GM13976 (cell line): ENCODE results near the gene SLC8B1.

Experiments
- DNase-seq: peaks from one replicate; pipeline ENCODE4 v3.0.0; 2012; ENCODE audit warnings: low spot score
- CTCF ChIP-seq: IDR thresholded peaks from 2 replicates; pipeline ENCODE4 v1.5.1; 2012; ENCODE audit warnings: borderline replicate concordance, mild to moderate bottlenecking; ENCODE audit not compliant: insufficient read depth; ENCODE audit errors: extremely low read depth, missing control alignments, control extremely low read depth
- in situ Hi-C: fragments of 300-500 bp; cut with MboI; formaldehyde crosslinking; loops from one replicate; pipeline ENCODE4 v1.12.0; 2022; ENCODE audit warnings: low sequenced_read_pairs, mixed read lengths, inconsistent platforms; ENCODE audit not compliant: unreplicated experiment

Gene SLC8B1

GRCh38 chr12:113314121-113314529 lies 20.8 kb downstream of the SLC8B1 start:
- TF ChIP-seq CTCF: no peak
- in situ Hi-C loops: no loop called here
- DNase-seq: no peak

GRCh38 chr12:113310489-113310888 lies 24.4 kb downstream of the SLC8B1 start:
- in situ Hi-C loops: no loop called here
- peak; percentile 4 for TF ChIP-seq CTCF
- DNase-seq: no peak

- in situ Hi-C loops: no loop called here
- no peak for TF ChIP-seq CTCF
- DNase-seq: peak; percentile 15
Measured at GRCh38 chr12:113306382-113306781, 28.5 kb downstream of the SLC8B1 start.

- DNase-seq: no peak
- in situ Hi-C loops: no loop called here
Measured at GRCh38 chr12:113305281-113305856, 29.5 kb downstream of the SLC8B1 start.

GRCh38 chr12:113302886-113303640 lies 31.8 kb downstream of the SLC8B1 start:
- in situ Hi-C loops: no loop called here
- TF ChIP-seq CTCF: no peak
- DNase-seq: no peak

More at GRCh38 chr12:113305281-113305856, 29.5 kb downstream of the SLC8B1 start:
- TF ChIP-seq CTCF: no peak

GRCh38 chr12:113302466-113302865 lies 32.4 kb downstream of the SLC8B1 start:
- DNase-seq: no peak
- in situ Hi-C loops: no loop called here
- TF ChIP-seq CTCF: no peak
